GM12891 (cell line): ENCODE results near the gene HCN1.

ENCODE experiments used
- POLR2A ChIP-seq: IDR thresholded peaks from 2 replicates; pipeline ENCODE4 v1.6.1; 2011; ENCODE audit warnings: low read depth, low read length, control low read depth
- POLR2AphosphoS5 ChIP-seq: IDR thresholded peaks from 2 replicates; pipeline ENCODE4 v1.6.1; 2011; ENCODE audit warnings: low read depth, low read length, control low read depth
- TAF1 ChIP-seq: IDR thresholded peaks from 2 replicates; pipeline ENCODE4 v1.6.1; 2011; ENCODE audit warnings: low read depth, low read length, control low read depth

DNA sequence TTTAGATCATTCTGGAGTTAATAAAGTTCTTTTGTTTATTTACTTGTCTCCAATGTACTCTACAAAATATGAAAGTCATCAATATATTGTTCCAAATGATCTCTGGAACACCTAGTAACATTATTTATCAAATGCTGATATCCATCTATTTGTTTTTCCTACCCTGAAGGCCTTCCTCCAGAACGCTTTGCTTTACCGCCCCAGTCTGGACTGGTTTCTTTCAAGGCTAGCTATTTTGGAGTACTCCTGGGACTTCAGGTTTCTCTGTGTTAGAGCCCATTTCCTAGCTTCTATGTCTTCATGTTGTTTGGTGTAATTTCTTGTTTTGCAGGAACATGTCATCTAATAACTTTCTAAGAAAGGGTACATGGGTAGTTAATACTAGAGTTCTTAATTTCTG lies 9.6 kb downstream of the HCN1 start:
- TF ChIP-seq POLR2A (no peak), POLR2AphosphoS5 (no peak), TAF1 (no peak)
